Measurements from ENCODE around the gene HSPA1A. TPM values are rescaled to one million over a fixed set of nuclear protein-coding genes. Genes with fewer than 3 reads are reported as not detected.

HSPA1A gene
- total RNA-seq, result 195 TPM

GRCh38 chr6:31815025-31815838 is at the start of gene HSPA1A, which contains the start of gene HSPA1L:
Gene HSPA1A, plus strand, starts transcription at chr6:31815543. Its CDS starts 214 bp downstream, at chr6:31815757.
Gene HSPA1L, minus strand, starts transcription at chr6:31815283. Its CDS starts 3,311 bp downstream, at chr6:31811972.
- ATAC-seq, result peak; percentile 93
- intact Hi-C loops (cut with DNase I), result no loop called here
- DNase-seq (ENCODE audit: low spot score), result peak; percentile 98

GRCh38 chr6:31765559-31765909 is 49.8 kb upstream of the HSPA1A start:
- no peak for ATAC-seq
- no peak for DNase-seq (ENCODE audit: low spot score)
- intact Hi-C loops (cut with DNase I), result no loop called here

GRCh38 chr6:31765910-31766794 is 49.2 kb upstream of the HSPA1A start:
- ATAC-seq, result peak; percentile 50
- intact Hi-C loops (cut with DNase I), result no loop called here

GRCh38 chr6:31767096-31767645 is 48.2 kb upstream of the HSPA1A start:
- intact Hi-C loops (cut with DNase I), result no loop called here
- no peak for ATAC-seq
- no peak for DNase-seq (ENCODE audit: low spot score)

More at GRCh38 chr6:31765910-31766794, 49.2 kb upstream of the HSPA1A start:
- no peak for DNase-seq (ENCODE audit: low spot score)

GRCh38 chr6:31768363-31769257 is 46.7 kb upstream of the HSPA1A start:
- peak; percentile 25 for ATAC-seq
- intact Hi-C loops (cut with DNase I), result no loop called here

GRCh38 chr6:31769684-31770371 is 45.5 kb upstream of the HSPA1A start:
- ATAC-seq, result peak; percentile 58
- DNase-seq (ENCODE audit: low spot score), result no peak
- intact Hi-C loops (cut with DNase I), result no loop called here

More at GRCh38 chr6:31768363-31769257, 46.7 kb upstream of the HSPA1A start:
- DNase-seq (ENCODE audit: low spot score), result no peak

- intact Hi-C loops (cut with DNase I), result no loop called here
- DNase-seq (ENCODE audit: low spot score), result no peak
Observed at GRCh38 chr6:31770860-31771259, 44.5 kb upstream of the HSPA1A start.

GRCh38 chr6:31771992-31772358 is 43.4 kb upstream of the HSPA1A start:
- ATAC-seq (no peak), DNase-seq (ENCODE audit: low spot score) (no peak)
- intact Hi-C loops (cut with DNase I), result no loop called here

More at GRCh38 chr6:31770860-31771259, 44.5 kb upstream of the HSPA1A start:
- ATAC-seq, result no peak

- intact Hi-C loops (cut with DNase I), result no loop called here
- no peak for ATAC-seq
- no peak for DNase-seq (ENCODE audit: low spot score)
Observed at GRCh38 chr6:31775184-31775583, 40.2 kb upstream of the HSPA1A start.

- no peak for DNase-seq (ENCODE audit: low spot score)
- intact Hi-C loops (cut with DNase I), result no loop called here
- no peak for ATAC-seq
Observed at GRCh38 chr6:31775633-31776484, 39.5 kb upstream of the HSPA1A start.

- DNase-seq (ENCODE audit: low spot score) (no peak), ATAC-seq (no peak)
- intact Hi-C loops (cut with DNase I), result no loop called here
Observed at GRCh38 chr6:31776485-31776988, 38.8 kb upstream of the HSPA1A start.

- DNase-seq (ENCODE audit: low spot score) (no peak), ATAC-seq (peak; percentile 67)
- intact Hi-C loops (cut with DNase I), result no loop called here
Observed at GRCh38 chr6:31776989-31777666, 38.2 kb upstream of the HSPA1A start, which contains the start of gene VWA7. Gene VWA7, minus strand, starts transcription at chr6:31777328. Its CDS starts 549 bp downstream, at chr6:31776779.

- intact Hi-C loops (cut with DNase I), result no loop called here
- no peak for ATAC-seq
Observed at GRCh38 chr6:31777667-31778050, 37.7 kb upstream of the HSPA1A start.

GRCh38 chr6:31778193-31778592 is 37.1 kb upstream of the HSPA1A start:
- intact Hi-C loops (cut with DNase I), result no loop called here
- ATAC-seq, result no peak
- no peak for DNase-seq (ENCODE audit: low spot score)

More at GRCh38 chr6:31777667-31778050, 37.7 kb upstream of the HSPA1A start:
- no peak for DNase-seq (ENCODE audit: low spot score)

- intact Hi-C loops (cut with DNase I), result no loop called here
- ATAC-seq (no peak), DNase-seq (ENCODE audit: low spot score) (no peak)
Observed at GRCh38 chr6:31778999-31779885, 36.1 kb upstream of the HSPA1A start.
